HG02852 (cell line): ENCODE results near the gene ITGB1BP1.

Source experiments
- ATAC-seq: cut with Tn5 transposase; IDR thresholded peaks from one replicate; pipeline ENCODE4 v1.9.1; 2021; ENCODE audit warnings: mild to moderate bottlenecking, moderate library complexity; ENCODE audit not compliant: unreplicated experiment

Gene ITGB1BP1, protein sequence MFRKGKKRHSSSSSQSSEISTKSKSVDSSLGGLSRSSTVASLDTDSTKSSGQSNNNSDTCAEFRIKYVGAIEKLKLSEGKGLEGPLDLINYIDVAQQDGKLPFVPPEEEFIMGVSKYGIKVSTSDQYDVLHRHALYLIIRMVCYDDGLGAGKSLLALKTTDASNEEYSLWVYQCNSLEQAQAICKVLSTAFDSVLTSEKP

DNA sequence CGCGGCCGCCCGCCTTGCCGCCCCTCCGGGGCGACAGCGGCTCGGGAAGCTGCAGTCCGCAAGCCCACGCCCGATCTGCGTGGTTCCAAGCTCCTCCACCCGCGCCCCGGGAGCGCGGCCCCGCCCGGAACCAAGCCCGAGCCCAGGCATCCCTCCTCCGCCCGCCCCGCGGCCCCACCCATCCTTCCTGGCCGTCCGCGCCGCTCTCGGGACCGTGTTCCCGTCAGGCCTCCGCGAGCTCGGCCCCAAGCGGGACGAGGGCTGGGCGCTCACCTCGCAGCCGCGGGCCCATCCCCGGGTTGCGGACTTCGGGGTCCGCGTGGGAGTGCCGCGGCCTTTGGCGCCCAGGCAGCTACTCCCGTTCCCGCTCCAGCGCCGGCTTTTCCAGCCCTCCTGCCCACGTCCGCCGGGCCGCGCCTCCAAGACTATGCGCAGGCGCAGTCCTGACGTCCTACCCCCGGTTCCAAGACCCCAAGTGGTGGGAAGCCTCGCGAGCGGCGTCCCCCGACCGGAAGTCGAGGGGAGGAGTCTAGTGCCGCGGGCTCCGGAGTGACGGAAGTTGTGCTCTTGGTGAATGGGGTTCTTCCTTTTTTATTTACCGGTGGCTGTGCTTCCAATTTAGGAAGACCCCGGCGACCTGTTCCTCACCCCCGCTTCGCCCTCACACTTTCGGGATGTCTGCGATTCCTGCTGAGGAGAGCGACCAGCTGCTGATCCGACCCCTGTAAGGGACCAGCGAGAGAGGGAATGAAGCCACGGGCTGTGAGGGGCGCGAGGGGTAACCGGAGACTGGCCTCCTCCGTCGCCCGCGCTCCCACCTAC is at the start of gene ITGB1BP1, which contains the start of gene CPSF3:
TSS of gene ITGB1BP1 (minus strand) at position 429 of the 822 bp plus-strand sequence. CDS start 4,831 bp downstream, outside the sequence.
TSS of gene CPSF3 (plus strand) at position 555 of the 822 bp plus-strand sequence. CDS start at position 675, 120 bp downstream.
- peak; percentile 84 for ATAC-seq

DNA sequence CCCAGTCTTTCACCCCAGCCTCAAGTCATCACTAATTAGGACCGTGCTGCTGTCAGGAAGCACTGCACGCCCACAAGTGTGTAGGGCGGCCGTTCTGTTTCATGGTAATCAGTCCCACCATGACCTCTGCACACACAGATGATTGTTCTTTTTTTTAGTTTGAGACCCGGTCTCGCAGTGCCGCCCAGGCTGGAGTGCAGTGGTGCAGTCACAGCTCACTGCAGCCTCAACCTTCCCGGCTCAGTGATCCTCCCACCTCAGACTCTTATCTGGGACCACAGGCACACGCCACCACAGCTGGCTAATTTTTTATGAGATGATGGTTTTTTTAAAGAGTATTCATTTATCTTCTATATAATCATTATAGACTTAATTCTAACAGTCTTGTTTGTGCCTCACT is 49.2 kb upstream of the ITGB1BP1 start:
- ATAC-seq = no peak

DNA sequence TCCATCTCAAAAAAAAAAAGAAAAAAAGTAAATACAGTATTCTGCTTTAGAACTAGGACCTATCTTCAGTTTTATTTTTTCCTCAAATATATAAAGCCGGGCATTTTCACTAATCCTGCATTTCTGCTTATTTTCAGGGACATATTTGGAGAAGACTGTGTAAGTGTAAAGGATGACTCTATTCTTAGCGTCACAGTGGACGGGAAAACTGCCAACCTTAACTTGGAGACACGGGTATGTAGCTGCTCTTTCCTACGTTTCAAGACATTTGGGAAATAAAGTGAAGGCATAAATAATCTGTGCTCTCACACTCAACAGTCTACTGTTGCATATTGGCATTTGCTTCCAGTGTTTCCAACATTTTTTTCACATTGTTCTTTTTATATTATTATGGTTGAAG is 47.9 kb upstream of the ITGB1BP1 start:
- ATAC-seq = no peak

DNA sequence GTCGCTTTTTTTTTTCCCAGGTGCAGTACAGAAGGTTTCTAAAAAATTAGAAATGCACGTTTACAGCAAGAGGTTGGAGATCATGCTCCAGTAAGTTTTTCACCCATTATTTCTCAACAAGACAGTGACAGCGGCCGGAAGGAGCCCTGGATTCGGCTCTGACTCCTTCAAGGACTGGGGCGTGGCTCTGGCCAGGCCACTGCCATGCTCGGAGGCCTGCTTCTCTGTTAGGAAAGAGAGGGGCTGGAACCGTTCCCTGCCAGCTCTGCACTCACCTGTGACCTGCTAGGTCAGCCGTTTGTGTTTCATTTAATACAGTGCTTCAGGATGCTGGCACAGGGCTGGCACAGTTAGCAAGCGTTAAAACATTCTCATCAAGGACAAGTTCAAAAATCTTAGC is 44.4 kb upstream of the ITGB1BP1 start:
- no peak for ATAC-seq

DNA sequence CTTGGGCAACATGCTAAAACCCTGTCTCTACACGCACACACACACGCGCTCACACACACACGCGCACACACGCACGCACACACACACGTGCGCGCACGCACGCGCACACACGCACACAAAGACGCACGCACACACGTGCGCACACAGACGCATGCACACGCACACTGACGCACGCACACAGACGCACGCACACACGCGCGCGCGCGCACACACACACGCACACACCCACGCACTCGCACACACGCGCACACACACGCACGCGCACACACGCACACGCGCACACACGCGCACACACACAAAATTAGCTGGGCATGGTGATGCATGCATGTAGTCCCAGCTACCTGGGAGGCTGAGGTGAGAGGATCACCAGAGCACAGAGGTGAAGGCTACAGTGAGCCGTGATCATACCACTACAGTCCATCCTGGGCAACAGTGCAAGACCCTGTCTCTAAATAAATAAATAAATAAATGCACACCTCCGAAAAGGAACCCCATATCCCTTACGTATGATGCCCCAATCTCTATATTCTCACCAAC is 42.9 kb upstream of the ITGB1BP1 start:
- no peak for ATAC-seq

DNA sequence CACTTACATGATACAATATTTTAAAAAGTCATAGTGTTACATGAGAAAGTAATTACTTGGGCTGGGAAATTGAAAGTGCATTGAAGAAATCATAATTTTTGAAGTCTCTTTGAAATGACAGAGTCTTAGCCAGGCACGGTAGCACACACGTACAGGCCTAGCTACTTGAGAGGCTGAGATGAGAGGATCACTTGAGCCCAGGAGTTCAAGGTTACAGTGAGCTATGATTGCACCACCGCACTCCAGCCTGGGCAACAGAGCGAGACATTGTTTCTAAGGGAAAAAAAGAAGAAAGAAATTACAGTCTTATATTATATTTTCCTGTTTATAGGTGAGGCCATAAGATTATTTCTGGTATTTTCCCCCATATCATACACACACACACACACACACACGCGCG is 41.8 kb upstream of the ITGB1BP1 start:
- no peak for ATAC-seq

DNA sequence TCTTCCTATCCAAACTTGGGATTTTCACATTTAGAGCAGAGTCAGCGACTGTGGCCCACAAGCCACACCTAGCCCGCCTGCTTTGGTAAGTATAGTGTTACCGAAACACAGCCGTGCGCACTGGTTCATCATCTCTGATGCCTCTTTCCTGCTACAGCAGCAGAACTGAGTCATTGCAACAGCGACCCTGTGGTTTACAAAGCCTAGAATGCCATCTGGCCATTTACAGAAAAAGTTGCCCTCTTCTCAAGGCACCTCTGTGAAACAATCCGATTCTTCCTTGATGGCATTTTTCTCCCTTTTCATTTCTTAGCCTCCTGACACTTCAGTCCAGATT is 40.3 kb upstream of the ITGB1BP1 start:
- ATAC-seq = no peak

DNA sequence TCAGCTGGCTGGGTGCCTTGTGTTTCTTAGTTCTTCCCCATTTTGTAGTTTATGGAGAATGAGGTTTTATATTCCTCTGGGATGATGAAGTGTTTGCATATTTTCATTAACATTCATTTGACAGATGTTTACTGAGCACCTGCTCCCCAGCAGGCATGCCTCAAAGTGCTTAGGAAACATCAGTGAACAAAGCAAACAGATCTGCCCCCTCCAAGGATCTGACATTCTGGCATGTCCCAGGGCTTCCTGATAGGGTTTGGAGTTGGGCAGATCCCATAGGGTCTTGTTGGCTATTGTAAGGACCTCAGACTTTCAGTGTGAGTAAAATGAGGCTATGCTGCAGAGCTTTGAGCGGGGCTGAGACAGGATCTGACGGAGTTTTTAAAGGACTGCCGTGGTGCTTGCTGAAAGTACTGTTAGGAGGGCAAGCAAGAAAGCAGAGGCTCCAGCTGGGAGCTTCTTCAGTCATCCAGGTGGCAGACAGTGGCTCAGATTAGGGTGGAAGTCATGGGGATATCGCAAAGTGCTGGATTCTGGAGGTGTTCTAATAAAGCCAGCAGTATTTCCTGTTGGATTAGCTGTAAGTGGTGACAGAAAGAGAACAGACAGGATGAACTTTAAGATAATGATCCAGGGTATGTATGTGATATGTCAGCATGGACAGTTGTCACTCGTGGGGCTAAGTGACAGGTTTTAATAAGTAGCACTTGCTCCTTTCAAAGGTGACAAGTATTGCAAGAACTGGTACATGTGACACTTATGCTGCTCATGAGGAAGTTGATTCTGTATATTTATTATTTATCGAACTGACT is 39.8 kb upstream of the ITGB1BP1 start:
- ATAC-seq = no peak

DNA sequence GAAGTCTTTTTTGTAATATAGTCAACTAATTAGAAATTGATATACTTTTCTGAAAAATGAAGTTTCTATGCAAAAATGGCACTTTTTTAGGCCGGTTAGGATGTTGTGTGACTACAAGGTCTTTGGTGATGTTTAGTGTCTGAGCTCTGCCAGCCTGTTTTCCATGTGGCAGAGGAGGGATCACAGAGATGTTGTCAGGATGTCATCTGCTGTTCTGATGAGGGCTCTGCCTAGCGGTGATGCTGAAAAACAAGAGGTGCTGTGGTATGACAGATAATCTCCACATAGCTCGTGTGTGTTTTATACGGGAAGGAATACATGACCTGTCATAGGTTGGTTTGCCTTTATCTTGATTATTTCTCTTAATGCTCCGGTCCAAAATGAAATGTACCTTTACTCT is 39.0 kb upstream of the ITGB1BP1 start:
- no peak for ATAC-seq

DNA sequence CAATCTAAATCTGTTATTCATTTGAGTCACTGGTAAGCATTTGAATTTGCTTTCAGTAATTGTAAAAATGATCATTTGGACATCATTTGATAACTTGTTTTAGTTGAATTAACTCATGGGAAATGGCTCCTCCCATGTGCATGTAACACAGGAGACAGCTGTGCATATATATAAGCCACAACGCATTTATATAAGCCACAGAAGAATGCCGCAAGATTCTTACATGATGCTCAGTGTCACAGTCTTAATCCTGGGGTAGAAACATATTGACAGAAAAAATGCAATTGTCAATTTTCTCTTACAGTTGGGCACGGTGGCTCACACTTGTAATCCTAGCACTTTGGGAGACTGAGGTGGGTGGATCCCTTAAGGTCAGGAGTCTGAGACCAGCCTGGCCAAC is 37.8 kb upstream of the ITGB1BP1 start:
- no peak for ATAC-seq

DNA sequence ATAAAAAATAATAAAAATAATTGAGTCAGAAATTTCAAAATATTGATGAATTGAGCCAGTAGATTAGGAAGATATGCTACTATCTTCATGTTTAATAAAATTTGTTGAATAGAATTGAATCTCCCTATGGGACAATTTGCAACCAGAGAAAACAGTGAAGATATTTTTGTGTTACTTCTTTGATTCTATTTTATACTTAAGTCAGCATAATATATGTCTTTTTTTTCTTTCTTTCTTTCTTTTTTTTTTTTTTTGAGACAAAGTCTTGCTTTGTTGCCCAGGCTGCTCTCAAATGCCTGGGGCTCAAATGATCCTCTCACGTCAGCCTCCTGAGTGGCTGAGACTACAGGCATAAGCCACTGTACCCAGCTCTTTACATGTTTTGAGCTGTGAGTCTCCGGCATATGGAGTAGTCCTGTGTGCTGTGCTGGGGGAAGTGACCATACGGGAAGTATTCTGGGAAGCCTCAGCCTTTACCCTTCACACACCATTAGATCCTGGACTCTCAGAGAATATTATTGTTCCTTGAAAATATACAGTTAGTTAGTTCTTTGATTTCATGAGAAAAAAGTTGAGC is 37.2 kb upstream of the ITGB1BP1 start:
- ATAC-seq = no peak

DNA sequence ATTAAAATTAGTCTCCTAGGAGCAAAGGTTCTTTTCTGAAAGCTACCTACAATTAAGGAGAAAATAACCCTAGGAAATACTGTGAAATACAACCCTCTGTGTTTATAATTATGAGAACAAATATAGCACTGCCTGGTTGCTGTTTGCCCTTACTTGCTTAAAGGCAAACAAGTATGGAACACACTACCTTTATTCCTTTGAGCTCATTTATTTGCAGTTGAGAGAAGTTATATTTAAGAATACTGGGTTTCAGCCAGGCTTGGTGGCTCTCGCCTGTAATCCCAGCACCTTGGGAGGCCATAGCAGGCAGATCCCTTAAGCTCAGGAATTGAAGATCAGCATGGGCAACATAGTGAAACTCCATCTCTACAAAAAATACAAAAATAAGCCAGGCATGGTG is 27.9 kb upstream of the ITGB1BP1 start:
- ATAC-seq = no peak

DNA sequence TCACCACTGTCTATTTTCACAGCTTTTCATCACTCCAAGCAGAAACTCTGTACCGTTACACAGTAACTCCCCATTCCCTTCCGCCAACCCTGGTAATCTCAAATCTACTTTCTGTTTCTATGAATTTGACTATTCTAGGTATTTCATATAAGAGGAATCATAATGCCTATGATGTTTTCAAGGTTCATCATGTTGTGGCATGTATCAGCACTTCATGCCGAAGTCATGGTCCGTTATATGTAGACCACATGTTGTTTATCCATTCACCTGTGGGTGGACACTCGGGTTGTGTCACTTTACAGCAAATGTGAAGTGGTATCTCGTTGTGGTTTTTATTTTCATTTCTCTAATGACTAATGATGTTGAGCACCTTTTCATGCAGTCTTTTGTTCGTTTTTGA is 21.8 kb upstream of the ITGB1BP1 start:
- no peak for ATAC-seq

DNA sequence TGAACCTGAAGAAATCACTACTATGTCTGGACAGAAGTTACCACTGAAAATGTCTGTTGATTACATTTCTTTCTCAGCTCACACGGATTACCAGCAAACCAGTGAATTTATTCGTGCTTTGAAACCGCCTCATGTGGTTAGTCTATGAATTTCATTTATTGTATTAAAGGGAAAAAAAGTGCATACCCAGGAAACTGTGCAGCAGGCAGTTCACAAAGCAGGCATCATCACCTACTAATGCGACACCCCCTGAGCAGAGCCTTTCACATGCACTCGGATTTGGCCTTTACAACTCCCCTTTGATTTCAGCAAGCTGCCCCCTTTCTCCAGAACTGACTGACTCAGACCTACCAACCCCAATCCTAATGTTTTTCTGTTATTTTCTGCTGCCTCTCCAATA is 20.2 kb upstream of the ITGB1BP1 start:
- ATAC-seq = no peak

DNA sequence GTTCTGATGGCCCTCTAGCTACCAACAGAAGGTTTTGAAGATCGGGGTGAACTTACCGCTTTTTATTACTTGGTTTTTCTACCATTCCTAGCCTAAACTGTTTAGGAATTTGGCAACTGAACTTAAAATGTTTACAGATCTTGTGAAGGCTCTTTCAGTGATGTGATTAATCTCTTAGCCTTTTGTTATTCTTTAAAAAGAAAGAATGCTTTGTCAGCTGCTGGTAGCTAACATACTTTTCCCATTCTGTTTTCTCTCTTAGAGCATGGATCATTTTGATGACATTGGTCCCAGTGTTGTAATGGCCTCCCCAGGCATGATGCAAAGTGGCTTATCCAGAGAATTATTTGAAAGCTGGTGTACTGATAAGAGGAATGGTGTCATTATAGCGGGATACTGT is 18.2 kb upstream of the ITGB1BP1 start:
- ATAC-seq = no peak

DNA sequence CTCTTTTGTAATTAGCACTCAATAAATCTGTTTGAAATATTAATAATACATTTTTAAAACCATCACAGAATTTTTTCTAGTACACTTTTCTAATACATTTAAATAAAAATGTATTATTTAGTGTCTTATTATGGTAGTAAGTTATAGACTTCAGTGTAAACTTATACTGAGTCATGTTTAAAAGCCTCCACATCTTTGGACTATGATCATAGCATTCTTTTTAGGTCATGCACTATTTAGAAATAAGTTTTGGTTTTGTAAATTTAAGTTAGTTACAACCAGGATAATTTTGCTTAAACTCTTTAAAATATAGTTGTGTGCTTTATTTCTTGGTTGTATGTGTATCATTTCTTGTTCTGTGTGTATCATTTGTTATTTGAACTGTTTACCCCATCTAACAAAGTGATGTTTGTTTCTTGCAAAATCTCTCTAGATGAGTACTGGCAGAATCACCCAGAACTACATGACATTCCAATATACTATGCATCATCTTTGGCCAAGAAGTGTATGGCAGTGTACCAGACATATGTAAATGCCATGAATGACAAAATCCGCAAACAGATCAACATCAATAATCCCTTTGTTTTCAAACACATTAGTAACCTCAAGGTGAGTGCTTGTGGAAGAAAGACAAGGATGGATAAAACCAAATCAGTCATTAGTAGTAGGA is 16.9 kb upstream of the ITGB1BP1 start:
- ATAC-seq = no peak

DNA sequence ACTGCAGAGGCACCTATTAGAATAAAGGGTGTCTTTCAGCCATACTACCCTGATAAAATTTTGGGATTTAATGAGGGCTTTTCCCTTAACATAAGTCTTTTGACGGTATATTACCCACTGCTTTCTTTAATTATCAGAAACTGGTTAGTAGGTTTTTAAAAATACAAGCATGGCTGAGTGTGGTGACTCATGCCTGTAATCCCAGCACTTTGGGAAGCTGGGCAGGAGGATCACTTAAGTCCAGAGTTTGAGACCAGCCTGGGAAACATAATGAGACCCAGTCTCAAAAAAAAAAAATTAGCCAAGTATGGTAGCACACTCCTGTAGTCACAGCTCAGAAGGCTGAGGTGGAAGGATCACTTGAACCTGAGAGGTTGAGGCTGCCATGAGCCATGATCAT is 16.2 kb upstream of the ITGB1BP1 start:
- no peak for ATAC-seq

DNA sequence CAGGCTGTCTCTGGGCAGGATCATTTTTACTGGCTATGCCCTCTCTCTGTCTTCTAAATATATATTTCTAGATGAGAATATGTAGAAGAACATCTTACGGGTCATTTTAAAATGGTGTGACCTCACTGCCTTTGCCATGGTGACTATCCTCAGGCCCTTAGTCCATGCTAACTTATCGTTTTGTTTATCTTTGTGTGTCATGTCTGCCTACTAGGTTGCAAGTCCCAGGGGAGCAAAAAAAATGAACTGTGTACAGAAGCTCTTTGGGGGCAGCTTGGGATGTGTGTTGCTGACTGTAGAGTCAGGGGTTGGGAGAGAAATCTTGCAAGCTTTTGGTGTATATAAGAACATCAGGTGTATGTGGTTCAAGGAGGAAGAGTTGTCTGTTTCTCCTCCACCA is 11.2 kb upstream of the ITGB1BP1 start:
- ATAC-seq = no peak

DNA sequence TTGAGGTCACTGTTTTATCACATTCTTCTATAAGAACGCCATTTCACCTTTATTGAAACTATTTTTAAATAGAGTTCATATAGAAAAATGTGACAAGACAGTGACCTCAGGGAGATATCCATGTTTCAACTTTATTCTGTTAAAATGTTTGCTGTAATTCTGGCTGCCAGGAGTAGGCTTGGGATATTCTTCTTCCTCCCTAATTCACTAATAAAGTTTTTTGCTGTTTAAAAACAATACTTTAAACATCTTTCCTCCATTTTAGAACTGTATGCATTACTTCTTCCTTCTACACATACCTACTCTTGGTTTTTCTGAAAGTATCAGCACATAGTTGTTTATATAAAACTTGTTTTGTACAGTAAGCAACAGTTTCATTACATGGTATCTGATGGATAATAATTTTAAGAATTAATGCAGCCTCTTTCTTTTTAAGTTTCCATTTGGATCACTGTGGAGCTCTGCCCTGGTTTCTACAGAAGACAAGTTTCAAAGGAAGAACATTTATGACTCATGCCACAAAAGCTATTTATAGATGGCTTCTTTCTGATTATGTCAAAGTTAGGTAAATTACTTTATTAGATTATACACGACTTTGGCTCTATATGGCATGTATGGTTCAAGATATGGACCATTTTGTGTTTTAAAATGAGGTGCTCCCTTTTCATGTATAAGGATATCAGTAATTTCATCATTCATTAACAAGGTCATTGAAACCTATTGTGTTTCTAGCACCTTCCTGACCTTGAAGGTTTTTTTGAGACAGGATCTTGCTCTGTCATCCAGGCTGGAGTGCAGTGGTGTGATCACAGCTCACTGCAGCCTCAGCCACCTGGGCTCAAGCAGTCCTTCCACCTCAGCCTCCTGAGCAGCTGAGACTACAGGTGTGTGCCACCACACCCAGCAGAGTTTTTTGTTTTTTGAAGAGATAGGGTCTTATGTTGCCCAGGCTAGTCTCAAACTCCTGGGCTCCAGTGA is 7.3 kb upstream of the ITGB1BP1 start:
- no peak for ATAC-seq
